GM18873 (cell line): ENCODE results near the gene PPARA.
"Not testable (repeated sequence)": the region's sequence is repeated elsewhere in the genome, so short reads cannot be mapped to it uniquely, and the experiment has no call there.

Experiments
- ATAC-seq: cut with Tn5 transposase; IDR thresholded peaks from one replicate; pipeline ENCODE4 v1.9.1; 2021; ENCODE audit warnings: mild to moderate bottlenecking, moderate library complexity, moderate number of reproducible peaks; ENCODE audit not compliant: unreplicated experiment, low FRiP score

The PPARA gene

GRCh38 chr22:46125311-46125710 is 25.0 kb upstream of the PPARA start:
- no peak for ATAC-seq

- ATAC-seq: no peak
Measured at GRCh38 chr22:46125816-46126765, 24.2 kb upstream of the PPARA start.

GRCh38 chr22:46126853-46127385 is 23.4 kb upstream of the PPARA start:
- ATAC-seq: no peak

GRCh38 chr22:46127556-46127955 is 22.8 kb upstream of the PPARA start:
- ATAC-seq: no peak

- no peak for ATAC-seq
Measured at GRCh38 chr22:46128606-46129005, 21.7 kb upstream of the PPARA start.

GRCh38 chr22:46129390-46130041 is 20.8 kb upstream of the PPARA start:
- ATAC-seq: no peak

- no peak for ATAC-seq
Measured at GRCh38 chr22:46131151-46131587, 19.2 kb upstream of the PPARA start.

GRCh38 chr22:46132193-46132829 is 18.0 kb upstream of the PPARA start:
- ATAC-seq: not testable (repeated sequence)

- ATAC-seq: no peak
Measured at GRCh38 chr22:46132830-46133587, 17.3 kb upstream of the PPARA start.

- ATAC-seq: no peak
Measured at GRCh38 chr22:46133588-46133855, 16.8 kb upstream of the PPARA start.

- no peak for ATAC-seq
Measured at GRCh38 chr22:46134111-46134705, 16.1 kb upstream of the PPARA start.

- ATAC-seq: no peak
Measured at GRCh38 chr22:46135611-46136485, 14.5 kb upstream of the PPARA start.

- no peak for ATAC-seq
Measured at GRCh38 chr22:46136486-46137217, 13.7 kb upstream of the PPARA start.

- ATAC-seq: no peak
Measured at GRCh38 chr22:46137218-46137766, 13.0 kb upstream of the PPARA start.

GRCh38 chr22:46138058-46138797 is 12.1 kb upstream of the PPARA start:
- no peak for ATAC-seq

GRCh38 chr22:46139417-46139816 is 10.9 kb upstream of the PPARA start:
- ATAC-seq: not testable (repeated sequence)

GRCh38 chr22:46139895-46140350 is 10.4 kb upstream of the PPARA start:
- no peak for ATAC-seq
